Prostate gland (tissue), 2 donors: ENCODE data around the gene ZNF213.

Source experiments
- CTCF ChIP-seq, 4 experiments: fragments of 200-600 bp in 2 of 4; fragments of 450-650 bp in 2 of 4; sonication (generic) in 2 of 4; IDR thresholded peaks; 1 replicate in 3 of 4; 2 replicates in 1 of 4; pipeline ENCODE4 v1.5.1; 2016 to 2019; ENCODE audit warnings: antibody characterized with exemption in 4 of 4, mild to moderate bottlenecking in 2 of 4, moderate library complexity in 2 of 4
- POLR2A ChIP-seq: fragments of 450-650 bp; IDR thresholded peaks from one replicate; pipeline ENCODE4 v1.6.1; 2016; ENCODE audit warnings: antibody characterized with exemption, mild to moderate bottlenecking

- TF ChIP-seq CTCF (IDR thresholded peaks at IDR 0.05) (no peak), POLR2A (no peak)
These were observed 46.4 kb upstream of the ZNF213 start for GRCh38 chr16:3088450-3088849.
